NCI-H226 (cell line): ENCODE results near the gene MTMR10.

ENCODE experiments used
- DNase-seq: peaks from one replicate; pipeline ENCODE4 v3.0.0-alpha.2; 2015

The MTMR10 gene

DNA sequence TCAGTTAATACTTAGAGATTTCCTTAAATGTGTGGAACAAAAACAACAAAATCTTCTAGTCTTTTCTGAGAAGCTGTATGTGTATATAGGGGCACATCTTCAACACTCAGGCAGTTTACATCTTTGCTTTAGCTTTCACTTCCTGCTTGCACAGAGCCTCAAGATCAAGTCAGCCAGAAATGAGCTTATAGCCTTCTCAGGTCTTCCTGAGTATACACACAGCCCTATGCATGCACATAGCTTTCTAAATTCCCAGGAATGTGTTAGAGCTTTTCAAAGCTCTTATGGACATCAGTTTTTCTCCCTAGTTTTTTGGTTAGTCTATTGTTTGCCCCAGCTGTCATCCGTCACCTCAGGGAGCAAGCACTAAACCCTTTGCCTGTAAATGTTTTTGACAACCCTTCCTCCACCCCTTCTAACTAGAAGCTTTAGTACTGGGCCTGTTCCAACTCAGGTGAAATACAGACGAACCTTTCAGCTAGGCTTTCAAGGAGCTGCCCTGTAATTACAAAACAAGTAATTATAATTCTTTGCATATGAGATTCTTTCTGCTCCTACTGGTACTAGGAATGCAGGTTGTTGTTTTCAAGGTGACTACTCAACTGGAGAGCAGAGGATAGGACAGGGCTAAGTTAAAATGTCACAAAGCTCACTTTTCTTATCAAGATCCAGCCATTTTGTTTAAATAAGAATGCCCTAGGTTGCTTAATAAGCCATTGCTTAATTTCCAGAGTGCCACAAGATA, 22.6 kb upstream of the MTMR10 start:
- DNase-seq: no peak

DNA sequence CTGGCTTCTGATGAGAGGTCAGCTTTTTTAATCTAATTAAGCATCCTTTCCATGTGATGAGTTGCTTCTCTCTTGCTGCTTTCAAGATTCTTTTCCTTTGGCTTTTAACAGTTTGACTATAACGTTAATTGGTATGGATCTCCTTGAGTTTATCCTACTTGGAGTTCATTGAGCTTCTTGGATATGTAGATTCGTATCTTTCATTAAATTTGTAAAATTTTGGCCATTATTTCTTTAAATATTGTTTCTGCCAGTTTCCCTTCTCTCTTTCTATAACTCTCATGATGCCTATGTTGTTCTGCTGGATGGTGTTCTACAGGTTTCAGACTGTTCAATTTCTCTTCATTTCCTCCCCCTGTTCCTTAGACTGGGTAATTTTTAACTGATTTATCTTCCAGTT, 21.0 kb upstream of the MTMR10 start:
- no peak for DNase-seq

DNA sequence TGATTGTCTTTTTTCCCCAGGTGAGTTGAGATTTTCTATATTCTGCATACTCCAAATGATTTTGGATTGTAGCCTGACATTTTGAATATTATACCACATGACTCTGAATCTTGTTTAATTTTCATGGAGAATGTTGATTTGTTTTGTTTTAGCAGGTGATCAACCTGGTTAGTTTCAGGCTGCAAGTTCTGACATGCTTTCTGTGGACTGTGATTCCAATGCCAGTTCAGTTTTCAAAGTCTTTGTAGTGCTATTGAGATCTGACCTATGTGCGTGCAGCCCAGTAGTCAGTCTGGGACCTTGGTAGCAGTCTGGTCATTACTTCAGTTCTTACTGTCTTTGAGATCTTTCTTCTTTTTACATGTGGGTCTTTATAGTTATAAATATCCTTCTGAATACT, 18.6 kb upstream of the MTMR10 start:
- no peak for DNase-seq

DNA sequence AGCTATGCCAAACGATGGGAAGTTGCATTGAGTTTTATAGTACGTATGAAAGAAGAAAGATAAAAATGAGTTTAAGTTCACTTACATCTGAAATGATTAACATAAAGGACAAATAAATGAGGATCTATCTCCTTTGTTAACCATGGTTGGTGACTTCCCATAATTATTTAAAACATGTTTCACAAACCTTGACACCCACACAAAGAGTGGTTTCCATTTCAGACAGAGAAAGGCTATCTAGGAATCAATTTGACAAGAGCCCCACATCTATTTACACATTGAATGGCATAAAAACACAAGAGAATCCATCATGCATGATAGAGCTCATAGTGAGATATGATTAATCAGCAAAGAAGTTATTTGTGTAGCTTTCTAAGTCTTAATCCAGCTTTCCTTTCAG, 14.2 kb upstream of the MTMR10 start:
- no peak for DNase-seq

DNA sequence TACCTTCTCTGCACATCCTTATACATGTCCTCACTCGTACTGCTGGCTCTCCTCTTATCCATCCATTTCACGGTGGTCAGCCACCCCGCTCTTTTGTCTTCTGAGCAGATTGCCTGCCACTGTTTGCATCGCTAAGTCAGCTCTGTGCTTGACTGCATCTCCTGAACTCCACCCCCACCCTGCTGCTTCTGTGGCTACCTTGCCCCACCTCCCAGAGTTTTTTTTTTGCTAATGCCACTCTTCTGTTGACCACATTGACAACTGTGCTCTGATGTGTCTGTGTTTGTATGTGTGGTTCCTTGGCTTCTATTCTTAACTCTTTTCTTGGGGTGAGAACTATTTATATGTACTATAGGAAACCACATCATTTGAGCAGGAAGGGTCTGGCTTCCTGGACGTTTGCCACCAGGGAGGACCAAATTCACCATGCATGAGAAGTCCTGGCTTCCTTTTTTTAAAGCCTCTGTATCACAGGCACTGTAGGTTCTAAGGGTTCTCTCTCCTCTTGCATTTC, 12.8 kb upstream of the MTMR10 start:
- no peak for DNase-seq

DNA sequence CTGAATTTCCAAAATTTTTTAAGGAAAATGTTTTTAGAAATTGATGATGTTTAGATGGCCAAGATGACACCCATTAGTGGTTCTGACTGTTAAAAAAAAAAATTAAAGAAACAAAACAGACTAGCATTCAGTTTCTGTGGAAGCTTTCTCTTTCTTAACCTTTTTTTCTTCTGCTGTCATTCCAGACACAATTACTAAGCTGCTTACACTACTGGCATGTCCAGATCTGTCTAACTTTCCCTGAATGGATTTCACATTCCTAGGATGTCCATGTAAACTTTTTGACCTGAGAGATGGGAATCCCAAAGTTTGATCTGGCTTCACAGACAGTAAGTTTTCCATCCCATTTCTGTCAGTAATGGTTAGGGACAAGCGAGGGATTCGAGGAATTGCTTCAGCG, 10.3 kb upstream of the MTMR10 start:
- no peak for DNase-seq

DNA sequence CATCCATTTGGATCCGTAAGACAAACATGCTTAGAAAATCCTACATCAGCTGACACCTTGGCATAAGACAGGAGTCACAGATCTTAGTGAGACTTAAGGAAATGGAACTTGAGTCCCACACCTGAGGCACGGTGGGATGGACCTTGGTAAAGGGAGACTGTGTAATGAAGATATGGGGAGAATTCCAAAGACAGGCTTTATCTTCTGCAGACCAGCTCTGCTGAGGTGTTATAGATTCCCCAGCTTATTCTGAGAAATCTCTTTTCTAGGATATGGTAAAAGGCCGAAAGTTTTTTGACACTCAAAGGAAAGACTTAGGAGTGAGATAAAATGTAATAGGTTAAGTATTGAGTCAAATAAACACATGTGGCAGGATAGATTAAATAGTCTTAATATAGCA, 8.3 kb upstream of the MTMR10 start:
- DNase-seq: no peak

DNA sequence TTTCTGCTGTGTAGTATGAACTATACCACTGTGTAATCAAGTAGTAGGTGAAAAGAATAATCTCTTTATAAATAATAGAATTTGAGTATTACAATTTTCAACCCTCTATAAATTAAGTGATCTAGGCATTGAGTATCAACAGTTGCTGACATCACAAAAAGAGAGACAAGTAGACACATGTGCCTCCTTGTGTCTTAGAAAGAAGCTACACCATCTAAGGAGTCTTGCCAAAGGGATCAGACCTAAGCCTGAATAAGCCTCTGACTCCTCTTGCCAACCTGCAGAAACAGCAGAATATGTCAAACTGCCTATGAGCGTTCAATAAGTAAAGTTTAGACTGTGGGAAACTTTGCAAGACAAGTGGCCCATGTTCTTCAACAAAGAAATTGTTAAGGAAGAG, 5.8 kb upstream of the MTMR10 start:
- DNase-seq: no peak

DNA sequence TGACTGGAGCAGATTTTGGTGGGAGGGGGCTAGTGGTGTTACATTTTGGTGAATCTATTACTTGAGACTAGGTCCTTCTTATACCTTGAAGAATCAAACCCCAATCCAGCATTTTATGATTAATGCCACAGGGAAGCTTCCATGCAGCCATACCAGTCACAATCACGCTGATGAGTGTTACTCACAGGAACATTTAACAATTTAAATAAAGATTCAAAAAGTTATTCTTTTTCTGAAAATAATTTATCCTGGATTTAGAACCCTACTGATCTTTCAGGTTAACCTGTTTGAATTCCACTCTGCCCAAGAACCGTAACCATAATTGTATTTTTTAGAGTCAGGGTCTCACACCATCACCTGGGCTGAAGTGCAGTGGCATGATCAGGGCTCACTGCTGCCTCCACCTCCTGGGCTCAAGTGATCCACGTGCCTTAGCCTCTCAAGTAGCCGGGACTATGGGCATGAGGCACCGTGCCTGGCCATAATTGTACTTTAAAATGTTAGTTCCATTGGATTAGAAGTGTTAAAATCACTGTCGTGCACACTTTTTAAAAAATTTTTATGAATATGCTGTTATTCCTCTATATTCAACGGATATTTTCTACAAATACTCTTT, 929 bp upstream of the MTMR10 start:
- no peak for DNase-seq

DNA sequence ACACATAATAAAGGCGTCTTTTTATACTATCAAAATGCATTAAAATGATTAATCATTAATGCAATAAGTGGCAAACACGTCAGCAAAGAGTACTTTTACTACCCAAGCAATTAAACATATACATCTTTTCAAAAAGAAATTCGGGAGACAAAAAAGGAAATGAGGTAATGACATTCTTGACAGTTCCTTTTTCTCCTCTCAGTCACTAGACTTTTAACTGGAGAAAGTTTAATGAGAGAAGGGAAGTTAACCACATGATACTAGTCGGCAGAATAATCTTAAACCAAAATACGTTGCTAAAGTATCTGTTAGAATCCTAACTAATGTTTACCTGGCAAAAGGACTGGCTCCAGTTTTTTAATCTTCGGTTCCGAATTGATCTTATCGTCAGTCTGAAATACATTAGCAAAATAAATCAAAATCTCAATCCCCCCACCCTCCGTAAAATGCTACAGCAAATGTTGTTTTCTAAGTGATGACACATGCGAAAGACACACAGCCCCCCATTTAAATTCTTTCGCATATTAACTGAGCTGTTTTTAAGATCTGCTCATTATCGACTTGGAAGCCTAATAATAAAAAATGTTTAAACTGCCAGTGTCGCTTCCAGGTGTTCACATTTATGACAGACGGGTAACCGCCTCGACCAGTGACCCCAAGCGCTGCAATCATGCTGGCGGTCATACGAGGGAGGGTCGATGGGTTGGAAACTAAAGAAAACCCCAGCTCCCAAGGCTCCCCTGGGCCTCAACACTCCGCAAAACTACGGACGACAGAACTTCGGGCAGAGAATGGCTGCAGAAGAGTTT, 778 bp downstream of the MTMR10 start:
- DNase-seq: no peak

DNA sequence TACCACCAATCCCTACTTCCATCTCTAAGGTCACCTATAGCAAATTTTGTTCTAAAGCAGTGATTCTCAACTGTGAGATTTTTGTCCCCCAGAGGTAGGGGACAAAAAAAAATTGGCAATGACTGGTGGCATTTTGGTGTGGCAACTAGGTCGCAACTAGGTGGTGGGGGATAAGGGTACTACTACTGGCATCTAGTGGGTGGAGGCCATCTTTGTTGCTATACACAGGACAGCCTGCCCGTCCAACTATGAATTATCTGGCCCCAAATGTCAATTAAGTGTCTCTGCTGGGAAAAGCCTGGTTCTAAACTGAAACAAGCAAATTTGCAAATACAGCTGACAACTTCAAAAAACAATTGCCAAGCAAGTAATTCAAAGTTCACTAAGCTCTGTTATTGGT, 1.4 kb downstream of the MTMR10 start:
- no peak for DNase-seq

DNA sequence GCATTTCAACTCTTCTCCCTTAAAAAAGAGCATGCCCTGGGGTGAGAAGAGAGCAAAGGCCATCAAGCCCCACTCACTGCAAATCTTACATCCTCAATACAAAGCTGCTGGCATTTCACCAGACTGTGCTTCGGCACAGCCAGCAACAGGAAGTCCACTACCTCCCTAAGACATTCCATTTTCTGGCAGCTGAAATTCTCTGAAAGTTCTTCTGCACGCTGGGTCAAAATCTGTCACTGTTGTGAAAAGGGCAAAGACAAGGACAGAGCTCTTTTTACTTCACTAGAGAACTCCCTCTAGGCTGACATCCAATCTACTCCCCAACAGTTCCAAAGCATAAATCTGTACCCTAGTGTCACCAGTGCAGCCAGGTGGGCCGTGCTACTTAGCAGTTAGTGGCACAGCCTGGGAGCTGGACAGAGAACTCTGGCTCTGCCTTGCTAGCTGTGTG, 6.3 kb downstream of the MTMR10 start:
- DNase-seq: no peak

DNA sequence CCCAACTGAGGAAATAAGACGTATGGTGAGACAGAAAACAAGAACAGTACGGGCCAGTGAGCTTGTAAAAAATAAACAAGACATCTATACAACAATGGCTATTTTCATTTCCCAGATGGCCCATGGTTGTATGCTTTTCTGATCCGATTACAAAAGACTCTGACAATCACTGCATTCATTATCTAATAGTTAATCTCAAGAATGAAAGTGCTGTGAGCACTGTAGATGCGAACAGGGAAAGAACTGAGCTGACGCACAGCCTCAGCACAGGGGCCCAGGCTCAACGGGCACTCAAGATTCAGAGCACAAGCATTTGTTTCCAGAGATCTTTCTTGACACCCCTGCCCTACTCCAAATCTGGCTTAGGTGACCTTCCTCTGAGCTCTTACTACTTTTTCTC, 6.9 kb downstream of the MTMR10 start:
- no peak for DNase-seq

DNA sequence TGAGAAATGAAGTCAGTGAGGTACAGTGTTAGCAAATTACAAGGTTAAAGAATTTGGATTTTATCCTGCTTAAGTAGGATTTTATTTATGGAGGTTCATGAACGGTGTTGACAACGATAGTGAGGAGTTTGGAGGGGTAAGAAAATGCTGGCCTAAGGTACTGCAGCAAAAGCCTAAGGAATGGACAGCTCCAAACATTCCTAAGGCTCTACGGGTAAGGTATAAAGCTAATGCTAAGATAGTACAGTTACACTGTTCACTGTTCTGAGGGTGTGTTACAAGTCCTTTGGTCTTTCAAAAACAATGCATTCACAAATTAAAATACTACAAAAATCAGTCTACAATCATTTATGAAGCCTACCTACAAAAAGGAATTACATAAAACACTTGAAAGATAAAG, 7.3 kb downstream of the MTMR10 start:
- DNase-seq: no peak

DNA sequence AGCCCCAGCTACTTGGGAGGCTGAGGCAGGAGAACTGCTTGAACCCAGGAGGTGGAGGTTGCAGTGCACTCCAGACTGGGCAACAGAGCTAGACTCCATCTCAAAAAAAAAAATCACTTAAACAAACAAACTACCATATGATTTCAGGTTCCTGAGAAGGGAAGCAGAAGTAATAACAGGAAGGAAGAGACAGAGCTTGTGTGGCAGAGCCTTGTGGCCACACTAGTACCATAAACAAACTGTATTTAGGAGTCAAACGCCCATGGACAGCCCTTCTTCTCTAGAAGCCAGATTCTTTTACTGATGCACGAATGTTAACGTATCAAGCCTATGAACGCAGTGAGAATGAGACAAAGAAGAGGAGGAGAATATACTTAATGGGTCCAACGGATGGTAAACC, 12.0 kb downstream of the MTMR10 start:
- no peak for DNase-seq

DNA sequence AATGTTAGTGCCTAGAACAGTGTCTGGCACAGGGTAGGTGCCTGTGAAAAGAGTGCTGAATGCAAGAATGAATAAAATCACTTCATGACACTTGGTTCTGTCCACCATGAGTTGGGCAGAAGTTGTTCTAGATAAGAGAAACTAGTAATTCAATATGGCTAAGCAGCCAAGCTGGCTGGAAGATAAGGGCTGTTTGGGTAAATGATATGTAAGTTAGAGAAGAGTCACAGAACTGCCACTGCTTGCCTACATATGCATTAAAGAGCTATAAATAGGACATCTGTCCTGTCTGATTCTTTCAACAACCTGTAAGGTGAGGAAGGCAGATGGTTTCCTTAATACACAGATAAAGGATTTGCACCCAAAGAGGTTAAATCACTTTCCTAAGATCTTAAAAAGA, 13.1 kb downstream of the MTMR10 start:
- DNase-seq: no peak

DNA sequence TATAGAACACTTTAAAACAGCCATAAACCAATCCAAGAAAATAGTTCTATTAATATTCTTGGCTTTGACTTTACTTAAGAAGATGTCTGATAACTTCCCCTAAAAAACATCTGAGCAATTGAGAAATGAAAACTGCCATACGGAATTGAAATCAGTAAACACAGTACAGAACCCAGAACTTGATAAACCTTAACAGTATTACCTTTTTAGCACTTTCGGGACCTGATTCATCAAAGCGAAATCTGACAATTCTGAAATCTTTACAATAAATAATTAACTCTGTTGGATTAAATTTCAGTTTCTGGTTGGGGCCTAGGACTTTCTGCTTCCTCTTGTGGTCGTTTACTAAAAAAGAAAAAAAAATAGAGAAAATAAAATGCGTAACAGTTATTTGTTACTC, 17.3 kb downstream of the MTMR10 start:
- no peak for DNase-seq

DNA sequence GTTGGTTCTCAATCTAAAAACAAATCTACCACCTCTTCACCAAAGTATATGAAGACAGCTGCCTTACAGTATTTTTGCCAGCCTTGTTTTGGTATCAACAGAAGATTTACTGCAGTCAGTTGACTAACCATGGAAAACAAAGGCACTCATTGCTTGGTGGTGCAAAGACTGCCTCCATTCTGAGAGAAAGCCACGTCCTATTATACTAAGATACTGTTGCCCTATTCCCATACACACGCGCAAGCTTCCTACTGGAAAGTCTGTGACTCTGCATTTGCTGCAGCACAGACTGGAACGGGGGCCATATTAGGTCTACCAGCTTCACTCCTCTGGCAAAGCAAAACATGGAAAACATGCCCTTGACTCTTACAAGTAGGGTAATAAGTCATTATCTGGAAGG, 18.0 kb downstream of the MTMR10 start:
- DNase-seq: no peak

DNA sequence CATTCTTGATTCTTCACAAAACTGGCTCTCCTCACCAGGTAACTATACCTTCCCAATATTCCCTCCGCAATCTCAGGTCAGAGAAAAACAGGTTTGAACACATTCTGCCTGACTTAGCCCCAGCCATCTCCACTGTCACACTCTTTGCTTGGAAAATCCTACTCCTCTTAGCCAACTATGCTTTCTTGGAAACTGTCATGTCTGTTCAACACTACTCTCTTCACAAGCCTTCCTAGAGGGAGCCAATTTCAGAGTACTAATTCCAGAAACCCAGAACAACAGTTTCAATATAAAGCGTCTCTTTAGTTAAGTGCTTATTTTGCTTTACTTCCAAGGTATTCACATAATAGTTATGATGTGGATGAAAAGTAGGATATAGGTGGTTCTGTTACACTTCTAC, 21.7 kb downstream of the MTMR10 start:
- DNase-seq: no peak

DNA sequence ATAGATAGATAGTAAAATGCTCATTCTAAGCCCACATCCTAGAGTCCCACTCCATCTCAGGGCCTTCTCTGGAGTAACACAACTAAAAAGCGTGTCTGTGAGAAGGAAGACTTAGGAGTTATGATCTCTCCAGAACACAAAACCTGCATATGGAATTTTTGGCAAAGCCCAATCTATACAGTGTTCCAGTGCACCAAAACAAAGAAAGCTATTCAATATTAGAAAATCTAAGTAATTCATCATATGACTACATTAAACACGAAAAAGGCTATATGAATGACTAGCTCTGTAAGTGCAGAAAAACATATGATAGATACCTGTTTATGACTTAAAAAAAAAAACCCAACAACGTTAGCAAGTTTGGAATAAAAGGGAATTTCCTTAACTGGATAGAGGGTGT, 27.7 kb downstream of the MTMR10 start:
- DNase-seq: no peak

DNA sequence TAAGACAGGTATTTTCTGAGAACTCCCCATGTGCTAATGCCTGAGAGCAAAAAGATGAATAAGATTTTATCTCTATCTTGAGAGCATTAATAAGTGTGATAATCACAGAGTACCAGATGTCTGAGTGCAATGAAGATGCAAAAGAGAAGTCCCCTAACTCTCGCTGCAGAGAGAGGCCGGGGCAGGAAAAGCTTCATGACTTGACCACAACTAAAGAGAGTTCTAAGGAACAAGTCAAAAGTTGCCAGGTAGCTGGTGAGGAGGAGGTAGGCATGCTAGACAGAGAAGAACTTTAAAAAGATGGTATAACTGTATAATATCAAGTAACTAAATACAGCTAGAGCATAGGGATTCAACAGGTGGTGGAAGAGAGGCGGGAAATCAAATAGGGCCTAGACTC, 28.8 kb downstream of the MTMR10 start:
- no peak for DNase-seq

DNA sequence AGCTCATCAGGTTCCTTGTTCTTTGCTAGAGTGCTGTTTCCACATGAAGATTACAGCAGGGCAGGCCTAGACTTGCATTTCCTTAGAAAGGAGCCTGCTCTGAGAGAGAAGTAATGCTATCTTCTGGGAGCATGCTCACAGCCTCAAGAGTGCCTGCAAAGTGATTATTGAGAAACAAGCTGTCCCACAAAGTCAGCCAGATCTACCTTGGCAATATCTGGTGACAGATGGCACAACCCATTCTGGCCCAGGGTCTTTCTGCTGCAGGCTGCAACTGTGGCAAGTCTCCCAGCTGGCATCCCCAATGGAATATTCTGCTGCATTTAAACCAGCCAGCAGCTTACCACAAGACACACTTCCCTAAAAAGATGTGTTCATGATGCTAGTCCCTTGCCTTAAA, 29.3 kb downstream of the MTMR10 start:
- DNase-seq: no peak

DNA sequence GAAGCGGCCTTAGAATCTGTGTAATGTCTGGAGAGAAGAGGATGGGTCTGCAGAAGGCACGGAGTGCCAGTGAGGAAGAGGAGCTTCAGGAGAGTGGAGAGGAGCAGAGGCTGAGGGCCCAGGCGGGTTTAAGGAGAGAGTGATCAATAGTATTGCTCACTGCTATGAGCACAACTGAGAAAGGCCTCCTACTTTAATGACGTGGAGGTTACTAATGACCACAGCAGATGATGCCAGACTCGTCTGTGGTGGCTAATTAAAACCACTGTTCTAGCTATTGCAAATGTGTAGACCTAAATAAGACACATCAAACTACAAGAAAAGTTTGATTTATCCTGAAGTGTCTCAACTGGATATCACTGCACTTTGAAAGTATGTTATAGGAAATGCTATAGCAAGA, 33.2 kb downstream of the MTMR10 start:
- DNase-seq: no peak
